IMR-90 (cell line): Measurements from ENCODE around the gene EBLN1. TPM values are rescaled to one million over a fixed set of nuclear protein-coding genes. Genes with fewer than 3 reads are reported as not detected.

Experiments
- ATAC-seq: fragments of 200-7000 bp; cut with Tn5 transposase; 2 replicates; pipeline ENCODE4 v1.9.1; 2020; ENCODE audit warnings: low read depth, mild to moderate bottlenecking, moderate library complexity
- BruUV-seq: library from RNA; stranded (reverse); fragments of 400-500 nt; replicated peaks from 2 replicates; lab custom pipeline; 2021; lab: Mats Ljungman, UMichigan
- CTCF ChIA-PET: fragments of 300-600 bp; formaldehyde crosslinking; extraction: SDS; loops from one replicate; lab custom pipeline; 2021; ENCODE audit warnings: antibody characterized with exemption; lab: Yijun Ruan, JAX
- POLR2A ChIA-PET: fragments of 300-600 bp; sonication (Branson Sonifier 250); formaldehyde crosslinking; loops from one replicate; lab custom pipeline; 2022; ENCODE audit warnings: antibody characterized with exemption; ENCODE audit not compliant: unreplicated experiment; lab: Charles Lee
- DNase-seq: peaks from one replicate; pipeline ENCODE4 v3.0.0; 2013
- H2AFZ ChIP-seq: replicated peaks from 2 replicates; pipeline ENCODE3; 2013; ENCODE audit warnings: low read length, mild to moderate bottlenecking; ENCODE audit not compliant: poor library complexity
- H2AK5ac ChIP-seq: 2 replicates; pipeline ENCODE4 v1.6.1; 2013; ENCODE audit warnings: low read depth, low read length, inconsistent platforms
- H2AK9ac ChIP-seq: replicated peaks from 2 replicates; pipeline ENCODE3; 2013; ENCODE audit warnings: mild to moderate bottlenecking, low read depth, low read length, moderate library complexity; ENCODE audit not compliant: poor library complexity
- H2BK120ac ChIP-seq: 2 replicates; pipeline ENCODE4 v1.6.1; 2013; ENCODE audit warnings: low read depth, low read length, inconsistent platforms
- H2BK15ac ChIP-seq: 3 replicates; pipeline ENCODE4 v1.6.1; 2013; ENCODE audit warnings: low read depth, low read length, inconsistent platforms
- H2BK20ac ChIP-seq: 2 replicates; pipeline ENCODE4 v1.6.1; 2013; ENCODE audit warnings: low read depth, mild to moderate bottlenecking, inconsistent platforms, low read length, moderate library complexity
- H2BK5ac ChIP-seq: 2 replicates; pipeline ENCODE4 v1.6.1; 2013; ENCODE audit warnings: mild to moderate bottlenecking, low read depth, low read length, inconsistent platforms; ENCODE audit not compliant: poor library complexity, severe bottlenecking
- H3K14ac ChIP-seq: replicated peaks from 2 replicates; pipeline ENCODE4 v1.6.1; 2013; ENCODE audit warnings: low read depth, low read length, inconsistent platforms
- H3K18ac ChIP-seq: 2 replicates; pipeline ENCODE4 v1.6.1; 2013; ENCODE audit warnings: low read depth, low read length, control low read depth
- H3K23ac ChIP-seq: 2 replicates; pipeline ENCODE4 v1.6.1; 2013; ENCODE audit warnings: low read depth, low read length, inconsistent platforms
- H3K27ac ChIP-seq: 2 replicates; pipeline ENCODE4 v1.5.1; 2013; ENCODE audit warnings: mild to moderate bottlenecking, control low read depth, low read length; ENCODE audit not compliant: insufficient read depth
- H3K27me3 ChIP-seq: 2 replicates; pipeline ENCODE4 v1.6.1; 2013; ENCODE audit warnings: low read length; ENCODE audit not compliant: control insufficient read depth, insufficient read depth
- H3K36me3 ChIP-seq: 2 replicates; pipeline ENCODE4 v1.6.1; 2013; ENCODE audit warnings: low read length, mixed read lengths; ENCODE audit not compliant: control insufficient read depth, insufficient read depth
- H3K4ac ChIP-seq: 2 replicates; pipeline ENCODE4 v1.6.1; 2013; ENCODE audit warnings: low read depth, low read length, inconsistent platforms
- H3K4me1 ChIP-seq: 2 replicates; pipeline ENCODE4 v1.6.1; 2013; ENCODE audit warnings: low read length, mixed read lengths; ENCODE audit not compliant: control insufficient read depth, insufficient read depth
- H3K4me2 ChIP-seq: 2 replicates; pipeline ENCODE4 v1.6.1; 2013; ENCODE audit warnings: low read depth, mild to moderate bottlenecking, control low read depth, low read length, moderate library complexity
- H3K4me3 ChIP-seq: 2 replicates; pipeline ENCODE4 v1.5.1; 2013; ENCODE audit warnings: low read depth, mild to moderate bottlenecking, control low read depth, low read length, moderate library complexity; ENCODE audit not compliant: insufficient read depth
- H3K56ac ChIP-seq: 2 replicates; pipeline ENCODE4 v1.6.1; 2013; ENCODE audit warnings: low read length, inconsistent platforms; ENCODE audit not compliant: insufficient read depth; ENCODE audit errors: extremely low read depth
- H3K79me1 ChIP-seq, 2 experiments: 2 replicates each; pipeline ENCODE4 v1.6.1; 2013; ENCODE audit warnings: low read length in 2 of 2, inconsistent platforms in 1 of 2, low read depth in 1 of 2
- H3K9ac ChIP-seq: 2 replicates; pipeline ENCODE4 v1.6.1; 2013; ENCODE audit warnings: low read depth, low read length, control low read depth
- H3K9me1 ChIP-seq: 2 replicates; pipeline ENCODE4 v1.6.1; 2013; ENCODE audit warnings: low read length, inconsistent platforms; ENCODE audit not compliant: insufficient read depth
- H3K9me3 ChIP-seq: 2 replicates; pipeline ENCODE4 v1.6.1; 2013; ENCODE audit warnings: low read length; ENCODE audit not compliant: control insufficient read depth, insufficient read depth
- H4K20me1 ChIP-seq: 2 replicates; pipeline ENCODE4 v1.6.1; 2013; ENCODE audit warnings: low read length, inconsistent platforms; ENCODE audit not compliant: insufficient read depth
- H4K5ac ChIP-seq: 2 replicates; pipeline ENCODE4 v1.6.1; 2013; ENCODE audit warnings: mild to moderate bottlenecking, low read depth, low read length, control low read depth
- H4K8ac ChIP-seq, 2 experiments: 2 replicates each; pipeline ENCODE4 v1.6.1; 2013; ENCODE audit warnings: low read depth in 2 of 2, low read length in 2 of 2, control low read depth in 1 of 2, inconsistent platforms in 1 of 2
- H4K91ac ChIP-seq: 2 replicates; pipeline ENCODE4 v1.6.1; 2013; ENCODE audit warnings: low read depth, low read length, inconsistent platforms; ENCODE audit not compliant: insufficient read depth
- CHD1 ChIP-seq: IDR thresholded peaks from 2 replicates; pipeline ENCODE4 v1.6.1; 2012; ENCODE audit warnings: low read depth, low read length, improper control_type of control experiment
- MAFK ChIP-seq: IDR thresholded peaks from 2 replicates; pipeline ENCODE4 v1.6.1; 2012; ENCODE audit warnings: low read depth, low read length, improper control_type of control experiment
- MXI1 ChIP-seq: IDR thresholded peaks from 2 replicates; pipeline ENCODE4 v1.6.1; 2012; ENCODE audit warnings: low read depth, mild to moderate bottlenecking, low read length, moderate library complexity, borderline replicate concordance
- RFX5 ChIP-seq: IDR thresholded peaks from 2 replicates; pipeline ENCODE4 v1.8.0; 2012; ENCODE audit warnings: low read depth, mild to moderate bottlenecking, low read length, moderate library complexity
- WGBS, 2 experiments: methylation state at CpG; one replicate each; pipeline versions ENCODE4 v1.1.5 to v1.1.7; 2013; ENCODE audit warnings: missing lambda C conversion rate in 2 of 2; ENCODE audit not compliant: insufficient read length in 1 of 2; ENCODE audit errors: extremely low coverage in 2 of 2; 5-methylcytosine and 5-hydroxymethylcytosine counted together
- dilution Hi-C: fragments of 300-500 bp; cut with HindIII; formaldehyde crosslinking; loops from one replicate; pipeline ENCODE4 v1.14.3; 2018; ENCODE audit warnings: low sequenced_read_pairs; ENCODE audit not compliant: unreplicated experiment
- in situ Hi-C: fragments of 300-500 bp; cut with MboI; formaldehyde crosslinking; loops from 3 replicates; pipeline ENCODE4 v1.14.3; 2019; ENCODE audit warnings: low sequenced_read_pairs, inconsistent platforms, mixed read lengths
- intact Hi-C: fragments of 100-400 bp; cut with micrococcal nuclease; formaldehyde crosslinking; loops from 2 replicates; pipeline ENCODE4 v1.10.0; 2022
- polyA plus RNA-seq, 3 experiments: library from polyadenylated mRNA; depleted of rRNA; stranded (reverse); fragments of >200 nt; gene quantifications; 2 replicates each; pipeline ENCODE4 v1.2.3, GENCODE V29; 2012; ENCODE audit warnings: low replicate concordance in 1 of 3
- total RNA-seq: library from RNA; depleted of rRNA; stranded (reverse); fragments of >200 nt; gene quantifications from 2 replicates; pipeline ENCODE4 v1.2.3, GENCODE V29; 2012
- TF ChIP-seq, protein P1 (sequence below): fragments of 150-350 bp; IDR thresholded peaks from 2 replicates; pipeline ENCODE4 v1.6.1; 2016; ENCODE audit warnings: low read depth, mild to moderate bottlenecking, low read length, moderate library complexity, borderline replicate concordance

EBLN1 gene
- total and polyA plus RNA-seq, 2 of the 4 experiments (the other 2 are of a cell fraction) = not detected

DNA sequence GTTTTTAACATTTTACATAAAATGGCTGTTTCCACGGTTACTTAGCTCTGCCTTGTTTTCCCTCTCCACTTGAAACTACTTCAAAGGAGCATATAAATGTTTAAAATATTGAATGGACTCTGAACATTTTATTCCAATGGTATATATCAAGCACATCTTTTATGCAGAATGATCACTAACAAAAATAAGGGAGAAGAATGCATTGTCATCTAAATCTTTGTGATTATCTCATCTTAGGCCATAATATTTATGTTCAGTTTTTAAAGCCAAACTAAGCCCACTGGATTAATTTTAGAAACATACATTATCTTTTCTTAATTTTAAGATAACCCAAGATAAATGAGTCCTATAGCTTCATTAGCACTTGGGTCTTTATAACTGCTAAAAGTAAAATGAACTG is 13.4 kb upstream of the EBLN1 start:
- no peak for ATAC-seq
- H3K18ac ChIP-seq = no peak overlapping the region
- no peaks in the 10 kb centered on the region for H3K9me3 ChIP-seq
- H2AFZ ChIP-seq = no peak overlapping the region
- no peak overlapping the region for H3K9ac ChIP-seq
- H3K4ac ChIP-seq = no peak overlapping the region
- no peaks in the 10 kb centered on the region for H3K36me3 ChIP-seq
- H3K56ac ChIP-seq = no peak overlapping the region
- dilution Hi-C loops = no loop called here
- H3K4me2 ChIP-seq = no peak overlapping the region
- BruUV-seq = no TSS peak
- no peak for DNase-seq
- no peak overlapping the region for H2BK15ac ChIP-seq
- no peak overlapping the region for H4K8ac ChIP-seq
- WGBS, 2 experiments = no CpG with 5 or more reads among the region's 1 CpG
- no peak overlapping the region for H3K14ac ChIP-seq
- no peaks in the 10 kb centered on the region for H3K9me1 ChIP-seq
- no peak overlapping the region for H4K5ac ChIP-seq
- H2BK20ac ChIP-seq = no peak overlapping the region
- intact Hi-C loops = no loop called here
- H3K23ac ChIP-seq = no peak overlapping the region
- no peak overlapping the region for H3K27ac ChIP-seq
- no peak overlapping the region for H2AK9ac ChIP-seq
- H2AK5ac ChIP-seq = no peak overlapping the region
- CTCF ChIA-PET = interaction anchor here (0.6 to 1.0 kb wide), 3 partner anchors 13 to 330 kb away, joined by 3 to 6 read pairs (median 3); no protein-coding TSS in a partner anchor
- H3K79me1 ChIP-seq = no peaks in the 10 kb centered on the region
- no peak overlapping the region for H2BK120ac ChIP-seq
- no peak overlapping the region for H2BK5ac ChIP-seq
- TF ChIP-seq RFX5 (no peak), MAFK (no peak), CHD1 (no peak), MXI1 (no peak)
- TF ChIP-seq, protein P1, sequence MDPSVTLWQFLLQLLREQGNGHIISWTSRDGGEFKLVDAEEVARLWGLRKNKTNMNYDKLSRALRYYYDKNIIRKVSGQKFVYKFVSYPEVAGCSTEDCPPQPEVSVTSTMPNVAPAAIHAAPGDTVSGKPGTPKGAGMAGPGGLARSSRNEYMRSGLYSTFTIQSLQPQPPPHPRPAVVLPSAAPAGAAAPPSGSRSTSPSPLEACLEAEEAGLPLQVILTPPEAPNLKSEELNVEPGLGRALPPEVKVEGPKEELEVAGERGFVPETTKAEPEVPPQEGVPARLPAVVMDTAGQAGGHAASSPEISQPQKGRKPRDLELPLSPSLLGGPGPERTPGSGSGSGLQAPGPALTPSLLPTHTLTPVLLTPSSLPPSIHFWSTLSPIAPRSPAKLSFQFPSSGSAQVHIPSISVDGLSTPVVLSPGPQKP = no peak
- no peak overlapping the region for H3K4me3 ChIP-seq
- no peaks in the 10 kb centered on the region for H4K20me1 ChIP-seq
- POLR2A ChIA-PET = no interaction called here
- no peak overlapping the region for H4K91ac ChIP-seq
- no peaks in the 10 kb centered on the region for H3K4me1 ChIP-seq
- peaks cover 2% of the 10 kb centered on the region; the same call in 1 of the 2 replicates for H3K27me3 ChIP-seq
- in situ Hi-C loops = no loop called here
